ENCODE measurements around the gene KCNIP4.

KCNIP4 gene

GRCh38 chr4:21901281-21901680, 47.3 kb downstream of the KCNIP4 start:
- DNase-seq (ENCODE audit: low read depth in 3 of 3) = no peak

GRCh38 chr4:21900211-21900610, 48.4 kb downstream of the KCNIP4 start:
- DNase-seq (ENCODE audit: low read depth in 3 of 3) = no peak

- no peak for DNase-seq (ENCODE audit: low read depth in 3 of 3)
These were observed 50.5 kb downstream of the KCNIP4 start for GRCh38 chr4:21898101-21898500.

GRCh38 chr4:21896767-21897166, 51.8 kb downstream of the KCNIP4 start:
- no peak for DNase-seq (ENCODE audit: low read depth in 3 of 3)

- no peak for DNase-seq (ENCODE audit: low read depth in 3 of 3)
These were observed 55.4 kb downstream of the KCNIP4 start for GRCh38 chr4:21893136-21893535.

GRCh38 chr4:21890231-21890630, 58.3 kb downstream of the KCNIP4 start:
- no peak for DNase-seq (ENCODE audit: low read depth in 3 of 3)

- DNase-seq (ENCODE audit: low read depth in 3 of 3) = no peak
These were observed 60.2 kb downstream of the KCNIP4 start for GRCh38 chr4:21888195-21888976.

GRCh38 chr4:21887481-21887880, 61.1 kb downstream of the KCNIP4 start:
- no peak for DNase-seq (ENCODE audit: low read depth in 3 of 3)

GRCh38 chr4:21885770-21886169, 62.8 kb downstream of the KCNIP4 start:
- no peak for DNase-seq (ENCODE audit: low read depth in 3 of 3)

GRCh38 chr4:21885241-21885640, 63.3 kb downstream of the KCNIP4 start:
- DNase-seq (ENCODE audit: low read depth in 3 of 3) = no peak

GRCh38 chr4:21884615-21885014, 64.0 kb downstream of the KCNIP4 start:
- DNase-seq (ENCODE audit: low read depth in 3 of 3) = no peak

GRCh38 chr4:21882051-21882839, 66.3 kb downstream of the KCNIP4 start:
- DNase-seq (ENCODE audit: low read depth in 3 of 3) = no peak

GRCh38 chr4:21879187-21879586, 69.4 kb downstream of the KCNIP4 start:
- no peak for DNase-seq (ENCODE audit: low read depth in 3 of 3)

GRCh38 chr4:21876711-21877110, 71.9 kb downstream of the KCNIP4 start:
- DNase-seq (ENCODE audit: low read depth in 3 of 3) = no peak

GRCh38 chr4:21873145-21873544, 75.4 kb downstream of the KCNIP4 start:
- DNase-seq (ENCODE audit: low read depth in 3 of 3) = no peak

- no peak for DNase-seq (ENCODE audit: low read depth in 3 of 3)
These were observed 76.5 kb downstream of the KCNIP4 start for GRCh38 chr4:21872101-21872500.

- DNase-seq (ENCODE audit: low read depth in 3 of 3) = no peak
These were observed 78.4 kb downstream of the KCNIP4 start for GRCh38 chr4:21869978-21870745.

GRCh38 chr4:21864686-21865085, 83.9 kb downstream of the KCNIP4 start:
- DNase-seq (ENCODE audit: low read depth in 3 of 3) = no peak

- no peak for DNase-seq (ENCODE audit: low read depth in 3 of 3)
These were observed 85.7 kb downstream of the KCNIP4 start for GRCh38 chr4:21862917-21863316.

- no peak for DNase-seq (ENCODE audit: low read depth in 3 of 3)
These were observed 89.6 kb downstream of the KCNIP4 start for GRCh38 chr4:21858971-21859370.

GRCh38 chr4:21856754-21857153, 91.8 kb downstream of the KCNIP4 start:
- DNase-seq (ENCODE audit: low read depth in 3 of 3) = no peak

GRCh38 chr4:21856301-21856700, 92.3 kb downstream of the KCNIP4 start:
- no peak for DNase-seq (ENCODE audit: low read depth in 3 of 3)

All from stimulated activated CD4-positive, alpha-beta T cell treated with anti-CD3 and anti-CD28 coated beads, TNF-alpha, amount 100 ng/mL, for 4 hours (primary cell).